ENCODE results near the gene NCAPH2.

NCAPH2 gene

GRCh38 chr22:50490531-50491308 is 17.3 kb upstream of the NCAPH2 start:
- H3K36me3 ChIP-seq: no peaks in the 10 kb centered on the region
- H3K4me3 ChIP-seq (ENCODE audit: low read depth, low read length): no peak overlapping the region
- DNase-seq: no peak
- no peak overlapping the region for H3K27ac ChIP-seq
- TF ChIP-seq CTCF (IDR thresholded peaks at IDR 0.05; ENCODE audit: low read depth, low read length): no peak
- H3K9me3 ChIP-seq (ENCODE audit: severe bottlenecking): no peaks in the 10 kb centered on the region
- no peaks in the 10 kb centered on the region for H3K27me3 ChIP-seq (ENCODE audit: insufficient read depth, low read depth, severe bottlenecking)

DNA sequence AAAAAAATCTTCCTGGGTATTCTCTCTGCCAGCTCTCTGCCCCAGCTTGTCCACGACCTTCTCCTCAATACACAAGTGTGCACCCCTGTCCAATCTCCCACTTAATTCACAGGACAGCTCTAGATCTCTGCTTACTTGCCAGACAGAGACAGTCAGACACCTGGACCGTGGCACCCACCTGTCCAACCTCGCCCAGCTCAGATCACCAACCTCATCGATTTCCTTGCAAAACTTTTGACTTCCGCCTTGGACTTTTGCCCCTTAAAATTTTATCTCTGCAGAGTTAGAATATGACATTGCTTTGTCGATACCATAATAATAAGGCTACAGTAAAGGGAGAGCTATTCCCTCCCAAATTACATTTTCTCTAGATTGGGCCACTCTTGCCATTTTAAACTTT is 10.9 kb upstream of the NCAPH2 start:
- no peak overlapping the region for H3K4me3 ChIP-seq (ENCODE audit: low read depth, low read length)
- H3K27me3 ChIP-seq (ENCODE audit: insufficient read depth, low read depth, severe bottlenecking): no peaks in the 10 kb centered on the region
- H3K27ac ChIP-seq: no peak overlapping the region
- H3K36me3 ChIP-seq: 0 out of 2 replicates have a peak, but pooled peaks cover 2% of the 10 kb centered on the region
- no peak for TF ChIP-seq CTCF (IDR thresholded peaks at IDR 0.05; ENCODE audit: low read depth, low read length)
- no peak for DNase-seq
- H3K9me3 ChIP-seq (ENCODE audit: severe bottlenecking): no peaks in the 10 kb centered on the region

DNA sequence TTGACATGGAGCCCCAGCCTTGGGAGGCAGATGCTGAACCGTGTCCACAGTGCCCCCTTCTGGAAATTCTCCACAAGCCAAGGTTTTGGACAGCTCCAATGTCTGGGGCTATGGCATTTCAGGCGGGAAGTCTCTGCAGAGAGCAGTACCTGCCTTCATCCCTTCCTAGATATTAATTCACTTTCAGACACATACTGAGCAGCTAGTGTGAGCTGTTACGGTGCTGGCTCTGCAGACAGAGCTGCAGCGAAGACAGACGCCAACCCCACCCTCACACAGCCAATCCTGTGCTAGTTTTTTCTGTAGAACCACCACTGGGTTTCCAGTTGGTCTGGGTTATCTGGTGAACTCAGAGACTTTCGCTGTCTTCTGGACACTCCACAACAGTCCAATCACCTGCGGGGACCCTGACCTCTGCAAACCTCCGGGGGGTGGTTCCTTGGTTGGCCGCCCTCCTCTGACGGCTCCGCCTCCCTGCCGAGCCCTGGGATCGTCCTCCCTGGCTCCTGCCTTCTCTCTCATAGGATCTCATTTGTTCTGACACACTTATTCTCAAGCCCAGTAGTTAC is 9.6 kb upstream of the NCAPH2 start:
- Histone ChIP-seq H3K36me3 (peaks cover 12% of the 10 kb centered on the region; the same call in 1 of the 2 replicates), H3K27me3 (ENCODE audit: insufficient read depth, low read depth, severe bottlenecking) (no peaks in the 10 kb centered on the region), H3K27ac (peak overlapping the region; percentile 58), H3K4me3 (ENCODE audit: low read depth, low read length) (peak overlapping the region; percentile 29), H3K9me3 (ENCODE audit: severe bottlenecking) (no peaks in the 10 kb centered on the region)
- peak; percentile 78 for TF ChIP-seq CTCF (IDR thresholded peaks at IDR 0.05; ENCODE audit: low read depth, low read length)
- peak; percentile 85 for DNase-seq

- no peaks in the 10 kb centered on the region for H3K27me3 ChIP-seq (ENCODE audit: insufficient read depth, low read depth, severe bottlenecking)
- no peak for DNase-seq
- no peaks in the 10 kb centered on the region for H3K9me3 ChIP-seq (ENCODE audit: severe bottlenecking)
- TF ChIP-seq CTCF (IDR thresholded peaks at IDR 0.05; ENCODE audit: low read depth, low read length): no peak
- peaks cover 24% of the 10 kb centered on the region for H3K36me3 ChIP-seq
- H3K4me3 ChIP-seq (ENCODE audit: low read depth, low read length): no peak overlapping the region
- H3K27ac ChIP-seq: no peak overlapping the region
Observed at GRCh38 chr22:50500452-50500851, 7.6 kb upstream of the NCAPH2 start.

DNA sequence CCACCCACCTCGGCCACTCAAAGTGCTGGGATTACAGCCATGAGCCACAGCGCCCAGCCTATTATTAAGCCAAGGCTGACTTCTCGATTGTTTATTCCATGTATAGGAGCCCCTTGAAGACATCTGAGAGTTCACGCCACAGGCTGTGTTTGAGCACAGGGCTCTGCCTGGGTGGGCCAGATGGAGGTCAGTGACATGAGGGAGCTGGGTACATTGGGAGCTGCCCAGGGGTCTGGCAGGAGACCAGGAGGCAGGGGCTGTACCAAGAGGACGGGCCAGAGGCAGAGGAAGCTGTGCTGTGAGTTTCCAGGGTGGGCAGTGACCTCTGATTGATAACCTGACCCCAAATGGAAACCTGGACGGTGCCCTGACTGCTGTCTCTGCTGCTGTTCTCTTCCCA is 5.9 kb upstream of the NCAPH2 start:
- Histone ChIP-seq H3K27ac (no peak overlapping the region), H3K36me3 (peaks cover 32% of the 10 kb centered on the region), H3K9me3 (ENCODE audit: severe bottlenecking) (no peaks in the 10 kb centered on the region), H3K27me3 (ENCODE audit: insufficient read depth, low read depth, severe bottlenecking) (no peaks in the 10 kb centered on the region), H3K4me3 (ENCODE audit: low read depth, low read length) (no peak overlapping the region)
- no peak for TF ChIP-seq CTCF (IDR thresholded peaks at IDR 0.05; ENCODE audit: low read depth, low read length)
- DNase-seq: no peak

All from WERI-Rb-1 (cell line).